GM18951 (cell line): ENCODE results near the gene EDA.
"Not testable (repeated sequence)": the region's sequence is repeated elsewhere in the genome, so short reads cannot be mapped to it uniquely, and the experiment has no call there.

Source experiments
- POLR2A ChIP-seq: IDR thresholded peaks from 4 replicates; pipeline ENCODE4 v1.6.1; 2011; ENCODE audit warnings: mild to moderate bottlenecking; ENCODE audit not compliant: insufficient read length, insufficient read depth; ENCODE audit errors: extremely low read depth
- in situ Hi-C: fragments of 300-500 bp; cut with MboI; formaldehyde crosslinking; loops from one replicate; pipeline ENCODE4 v1.12.0; 2022; ENCODE audit warnings: low sequenced_read_pairs, mixed read lengths, inconsistent platforms; ENCODE audit not compliant: unreplicated experiment

The EDA gene

GRCh38 chrX:69959712-69960111 is 343.8 kb downstream of the EDA start:
- TF ChIP-seq POLR2A: no peak

GRCh38 chrX:69961365-69962072 is 345.6 kb downstream of the EDA start:
- in situ Hi-C loops: no loop called here
- TF ChIP-seq POLR2A: no peak

More at GRCh38 chrX:69959712-69960111, 343.8 kb downstream of the EDA start:
- in situ Hi-C loops: no loop called here

GRCh38 chrX:69968950-69969349 is 353.0 kb downstream of the EDA start:
- no peak for TF ChIP-seq POLR2A
- in situ Hi-C loops: no loop called here

GRCh38 chrX:69969460-69969859 is 353.5 kb downstream of the EDA start:
- no peak for TF ChIP-seq POLR2A

GRCh38 chrX:69987691-69988090 is 371.8 kb downstream of the EDA start:
- no peak for TF ChIP-seq POLR2A
- in situ Hi-C loops: no loop called here

More at GRCh38 chrX:69969460-69969859, 353.5 kb downstream of the EDA start:
- in situ Hi-C loops: no loop called here

- in situ Hi-C loops: no loop called here
- no peak for TF ChIP-seq POLR2A
Observed at GRCh38 chrX:69988955-69989394, 373.1 kb downstream of the EDA start.

- in situ Hi-C loops: no loop called here
- TF ChIP-seq POLR2A: no peak
Observed at GRCh38 chrX:69991685-69992084, 375.8 kb downstream of the EDA start.

GRCh38 chrX:69993494-69993893 is 377.6 kb downstream of the EDA start:
- in situ Hi-C loops: no loop called here
- no peak for TF ChIP-seq POLR2A

- in situ Hi-C loops: no loop called here
- TF ChIP-seq POLR2A: no peak
Observed at GRCh38 chrX:69995362-69996112, 379.6 kb downstream of the EDA start.

GRCh38 chrX:69996113-69996468 is 380.2 kb downstream of the EDA start:
- in situ Hi-C loops: no loop called here
- TF ChIP-seq POLR2A: no peak

- in situ Hi-C loops: not testable (repeated sequence)
Observed at GRCh38 chrX:69998299-69998698, 382.4 kb downstream of the EDA start.

GRCh38 chrX:70001269-70001668 is 385.4 kb downstream of the EDA start:
- no peak for TF ChIP-seq POLR2A
- in situ Hi-C loops: no loop called here

- TF ChIP-seq POLR2A: no peak
- in situ Hi-C loops: no loop called here
Observed at GRCh38 chrX:70001708-70002341, 385.9 kb downstream of the EDA start.

- in situ Hi-C loops: no loop called here
Observed at GRCh38 chrX:70007946-70008345, 392.0 kb downstream of the EDA start.

More at GRCh38 chrX:70007946-70008345, 392.0 kb downstream of the EDA start:
- TF ChIP-seq POLR2A: no peak
